Suprapubic skin (tissue), 4 donors: Measurements from ENCODE around the gene FBXO8. TPM values are rescaled to one million over a fixed set of nuclear protein-coding genes. Genes with fewer than 3 reads are reported as not detected.
"Not testable (repeated sequence)": the region's sequence is repeated elsewhere in the genome, so short reads cannot be mapped to it uniquely, and the experiment has no call there.

ENCODE experiments used
- DNase-seq, 2 donors: peaks; one replicate each; pipeline ENCODE4 v3.0.0-alpha.2; 2019; ENCODE audit warnings: low spot score in 2 of 2
- H3K27ac ChIP-seq: fragments of 200-600 bp; sonication (generic); one replicate; pipeline ENCODE4 v1.5.1; 2019
- H3K27me3 ChIP-seq: fragments of 200-600 bp; sonication (generic); one replicate; pipeline ENCODE4 v1.5.1; 2019
- H3K36me3 ChIP-seq: fragments of 200-600 bp; sonication (generic); one replicate; pipeline ENCODE4 v1.5.1; 2019
- H3K4me1 ChIP-seq: fragments of 200-600 bp; sonication (generic); one replicate; pipeline ENCODE4 v1.5.1; 2019
- H3K4me3 ChIP-seq: fragments of 200-600 bp; sonication (generic); one replicate; pipeline ENCODE4 v1.5.1; 2019; ENCODE audit warnings: mild to moderate bottlenecking
- H3K9me3 ChIP-seq: fragments of 200-600 bp; sonication (generic); one replicate; pipeline ENCODE4 v1.5.1; 2019
- EP300 ChIP-seq: sonication (generic); formaldehyde crosslinking; IDR thresholded peaks from one replicate; pipeline ENCODE4 v1.6.1; 2017; ENCODE audit warnings: antibody characterized with exemption
- POLR2A ChIP-seq, 2 donors: fragments of 450-650 bp; IDR thresholded peaks; one replicate each; pipeline ENCODE4 v1.6.1; 2017; ENCODE audit warnings: antibody characterized with exemption in 2 of 2, mild to moderate bottlenecking in 2 of 2, moderate library complexity in 2 of 2
- POLR2AphosphoS5 ChIP-seq, 3 donors: sonication (generic); formaldehyde crosslinking; IDR thresholded peaks; one replicate each; pipeline ENCODE4 v1.6.1; 2017; ENCODE audit warnings: antibody characterized with exemption in 3 of 3
- whole genome bisulfite sequencing: methylation state at CpG from one replicate; pipeline ENCODE4 v1.1.5; 2018; 5-methylcytosine and 5-hydroxymethylcytosine counted together
- total RNA-seq, 4 donors: library from RNA; depleted of rRNA; stranded (reverse); fragments of >200 nt; gene quantifications; one replicate each; pipeline ENCODE4 v1.1.0, GENCODE V29; 2016
- TF ChIP-seq, protein P1 (sequence below), 2 donors: fragments of 200-600 bp in 1 of 2; fragments of 450-650 bp in 1 of 2; sonication (generic) in 1 of 2; IDR thresholded peaks; one replicate each; pipeline ENCODE4 v1.5.1; 2016 to 2019; ENCODE audit warnings: antibody characterized with exemption in 2 of 2, mild to moderate bottlenecking in 1 of 2, moderate library complexity in 1 of 2

FBXO8 gene
- total RNA-seq, 4 donors from 2014 or later = 28.6 to 40.8 (median 38.6) TPM

DNA sequence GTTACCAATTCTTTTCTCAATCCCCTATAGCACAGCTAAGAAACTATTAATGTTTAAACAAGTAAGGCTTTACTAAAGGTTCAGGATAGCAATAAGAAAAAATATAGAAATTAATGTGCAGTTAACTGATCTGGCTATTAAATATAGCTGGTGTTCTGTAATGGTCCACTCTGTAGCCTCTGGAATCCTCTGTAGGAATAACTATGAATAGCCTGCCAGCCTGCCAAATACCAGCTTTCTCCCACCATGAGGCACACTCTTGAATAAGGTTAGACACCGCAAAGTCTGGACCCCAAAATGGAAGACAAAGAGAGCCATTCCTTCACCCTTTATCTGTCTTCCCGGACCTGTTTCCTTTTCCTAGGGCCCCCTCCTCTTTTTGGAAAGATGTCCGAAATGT, 30.8 kb upstream of the FBXO8 start:
- H3K36me3 ChIP-seq = peaks cover 42% of the 10 kb centered on the region
- no peak overlapping the region for H3K4me3 ChIP-seq
- H3K9me3 ChIP-seq = no peaks in the 10 kb centered on the region
- TF ChIP-seq, protein P1, sequence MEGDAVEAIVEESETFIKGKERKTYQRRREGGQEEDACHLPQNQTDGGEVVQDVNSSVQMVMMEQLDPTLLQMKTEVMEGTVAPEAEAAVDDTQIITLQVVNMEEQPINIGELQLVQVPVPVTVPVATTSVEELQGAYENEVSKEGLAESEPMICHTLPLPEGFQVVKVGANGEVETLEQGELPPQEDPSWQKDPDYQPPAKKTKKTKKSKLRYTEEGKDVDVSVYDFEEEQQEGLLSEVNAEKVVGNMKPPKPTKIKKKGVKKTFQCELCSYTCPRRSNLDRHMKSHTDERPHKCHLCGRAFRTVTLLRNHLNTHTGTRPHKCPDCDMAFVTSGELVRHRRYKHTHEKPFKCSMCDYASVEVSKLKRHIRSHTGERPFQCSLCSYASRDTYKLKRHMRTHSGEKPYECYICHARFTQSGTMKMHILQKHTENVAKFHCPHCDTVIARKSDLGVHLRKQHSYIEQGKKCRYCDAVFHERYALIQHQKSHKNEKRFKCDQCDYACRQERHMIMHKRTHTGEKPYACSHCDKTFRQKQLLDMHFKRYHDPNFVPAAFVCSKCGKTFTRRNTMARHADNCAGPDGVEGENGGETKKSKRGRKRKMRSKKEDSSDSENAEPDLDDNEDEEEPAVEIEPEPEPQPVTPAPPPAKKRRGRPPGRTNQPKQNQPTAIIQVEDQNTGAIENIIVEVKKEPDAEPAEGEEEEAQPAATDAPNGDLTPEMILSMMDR (IDR thresholded peaks at IDR 0.05) = no peak
- TF ChIP-seq POLR2AphosphoS5 (IDR thresholded peaks at IDR 0.05) (no peak), POLR2A (IDR thresholded peaks at IDR 0.05) (no peak), EP300 (no peak)
- no peak for DNase-seq
- 96% methylated on average over 3 of the region's 3 CpGs for WGBS
- H3K4me1 ChIP-seq = no peaks in the 10 kb centered on the region
- H3K27me3 ChIP-seq = no peaks in the 10 kb centered on the region
- H3K27ac ChIP-seq = no peak overlapping the region

DNA sequence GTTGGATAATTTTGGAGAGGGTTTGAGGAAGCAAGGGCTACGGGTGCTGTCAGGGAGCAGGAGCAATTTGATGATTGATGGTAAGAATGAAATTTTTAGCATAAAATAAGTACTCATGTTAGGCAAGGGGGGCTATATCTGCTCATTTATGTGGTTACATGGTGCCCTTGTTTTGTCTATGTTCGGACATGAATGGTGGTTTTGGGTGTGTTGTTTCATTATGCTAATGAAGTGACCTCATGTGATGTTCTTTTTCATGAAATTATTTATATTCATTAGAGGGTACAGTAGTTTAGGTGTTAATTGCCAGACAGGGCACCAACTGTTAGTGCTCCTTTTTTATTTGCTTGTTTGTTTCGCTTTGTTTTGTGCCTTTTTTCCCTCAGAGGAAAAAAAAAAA, 29.5 kb upstream of the FBXO8 start:
- Histone ChIP-seq H3K4me3 (no peak overlapping the region), H3K4me1 (no peaks in the 10 kb centered on the region), H3K27ac (no peak overlapping the region), H3K36me3 (peaks cover 49% of the 10 kb centered on the region), H3K9me3 (no peaks in the 10 kb centered on the region), H3K27me3 (no peaks in the 10 kb centered on the region)
- 94% methylated on average over 3 of the region's 3 CpGs for WGBS
- DNase-seq = no peak
- TF ChIP-seq POLR2A (IDR thresholded peaks at IDR 0.05) = no peak
- TF ChIP-seq EP300 = no peak
- TF ChIP-seq POLR2AphosphoS5 (IDR thresholded peaks at IDR 0.05) = no peak
- TF ChIP-seq, protein P1 (IDR thresholded peaks at IDR 0.05) = no peak

DNA sequence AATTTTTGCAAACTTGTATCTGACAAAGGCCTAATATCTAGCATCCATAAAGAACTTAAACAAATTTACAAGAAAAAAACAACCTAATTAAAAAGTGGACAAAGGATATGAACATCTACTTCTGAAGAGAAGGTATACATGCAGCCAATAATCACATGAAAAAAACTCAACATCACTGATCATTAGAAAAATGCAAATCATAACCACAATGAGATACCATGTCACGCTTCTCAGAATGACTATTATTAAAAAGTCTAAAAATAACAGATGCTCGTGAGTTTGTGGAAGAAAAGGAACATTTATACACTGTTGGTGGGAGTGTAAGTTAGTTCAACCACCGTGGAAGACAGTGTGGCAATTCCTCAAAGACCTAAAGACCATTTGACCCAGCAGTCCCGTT, 24.2 kb upstream of the FBXO8 start:
- no peak for TF ChIP-seq POLR2AphosphoS5 (IDR thresholded peaks at IDR 0.05)
- TF ChIP-seq, protein P1 (IDR thresholded peaks at IDR 0.05) = no peak
- TF ChIP-seq EP300 = no peak
- TF ChIP-seq POLR2A (IDR thresholded peaks at IDR 0.05) = no peak
- WGBS = 88% methylated on average over 4 of the region's 4 CpGs
- Histone ChIP-seq H3K4me1 (no peaks in the 10 kb centered on the region), H3K9me3 (no peaks in the 10 kb centered on the region), H3K27ac (no peak overlapping the region), H3K4me3 (no peak overlapping the region), H3K27me3 (no peaks in the 10 kb centered on the region), H3K36me3 (peaks cover 63% of the 10 kb centered on the region)
- no peak for DNase-seq

DNA sequence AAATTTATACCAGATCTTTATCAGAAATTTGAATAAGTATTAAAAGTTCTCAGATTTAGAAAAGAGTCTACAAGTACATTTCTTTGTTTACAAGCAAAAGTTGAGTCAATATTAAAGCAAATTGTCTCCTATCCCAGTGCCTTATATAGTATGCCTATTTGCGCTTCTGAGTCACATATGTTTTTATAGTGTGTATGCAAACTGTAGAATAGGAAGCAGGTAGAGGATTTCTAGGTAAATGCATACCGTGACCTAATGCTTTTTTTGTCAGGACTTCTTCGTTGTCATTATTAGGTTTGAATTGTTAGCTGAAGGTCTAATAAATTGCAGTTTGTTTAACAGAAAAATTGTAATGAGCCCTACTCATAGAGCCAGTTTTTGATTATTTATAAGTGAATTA, 22.5 kb upstream of the FBXO8 start:
- H3K36me3 ChIP-seq = peaks cover 65% of the 10 kb centered on the region

DNA sequence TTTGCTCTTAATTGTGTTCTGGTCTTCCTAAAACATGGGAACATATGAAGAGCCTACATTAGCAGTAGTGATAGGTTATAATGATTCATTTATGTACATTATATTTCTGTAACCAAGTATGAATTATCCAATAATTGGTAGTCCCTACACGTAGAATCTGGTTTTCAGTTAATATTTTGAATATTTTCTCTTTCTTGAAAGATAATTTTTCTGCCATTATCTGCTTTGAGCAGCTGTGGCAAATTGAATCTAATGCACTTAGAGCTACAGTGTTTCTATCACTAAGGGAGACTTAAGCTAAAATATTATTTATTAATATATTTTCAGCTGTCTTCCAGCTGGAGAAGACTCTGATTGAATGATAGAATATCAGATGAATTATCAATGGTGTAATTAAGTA, 21.2 kb upstream of the FBXO8 start:
- 96% methylated on average over 1 of the region's 1 CpG for WGBS
- Histone ChIP-seq H3K36me3 (peaks cover 69% of the 10 kb centered on the region), H3K4me1 (no peaks in the 10 kb centered on the region)

More for the DNA sequence above, 22.5 kb upstream of the FBXO8 start:
- H3K27me3 ChIP-seq = no peaks in the 10 kb centered on the region
- no peak overlapping the region for H3K27ac ChIP-seq
- H3K9me3 ChIP-seq = no peaks in the 10 kb centered on the region
- no peak overlapping the region for H3K4me3 ChIP-seq
- DNase-seq = no peak
- TF ChIP-seq POLR2A (IDR thresholded peaks at IDR 0.05) = no peak
- no peak for TF ChIP-seq POLR2AphosphoS5 (IDR thresholded peaks at IDR 0.05)
- no peak for TF ChIP-seq EP300
- TF ChIP-seq, protein P1 (IDR thresholded peaks at IDR 0.05) = no peak
- no peaks in the 10 kb centered on the region for H3K4me1 ChIP-seq
- 97% methylated on average over 3 of the region's 3 CpGs for WGBS

DNA sequence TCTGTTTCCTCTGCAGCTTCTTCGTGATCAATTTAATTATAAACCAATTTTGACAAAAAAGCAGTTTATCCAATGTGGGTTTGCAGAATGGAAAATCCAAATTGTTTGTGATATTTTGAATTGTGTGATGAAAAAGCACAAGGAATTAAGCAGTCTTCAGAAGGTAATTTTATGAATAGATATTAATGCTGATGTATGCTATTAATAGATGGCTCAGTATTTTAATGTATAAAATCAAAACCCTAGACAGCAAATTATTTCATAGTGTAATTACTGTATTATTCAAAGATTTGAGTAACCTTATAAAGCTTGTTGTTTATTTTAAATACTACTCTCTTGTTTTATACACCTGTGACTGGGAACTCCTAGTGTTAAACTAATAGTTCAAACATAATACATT, 20.2 kb upstream of the FBXO8 start:
- TF ChIP-seq POLR2A (IDR thresholded peaks at IDR 0.05) (no peak), EP300 (no peak), POLR2AphosphoS5 (IDR thresholded peaks at IDR 0.05) (no peak)
- TF ChIP-seq, protein P1 (IDR thresholded peaks at IDR 0.05) = no peak
- Histone ChIP-seq H3K36me3 (peaks cover 65% of the 10 kb centered on the region), H3K9me3 (no peaks in the 10 kb centered on the region), H3K4me3 (no peak overlapping the region), H3K4me1 (no peaks in the 10 kb centered on the region), H3K27ac (no peak overlapping the region), H3K27me3 (no peaks in the 10 kb centered on the region)
- WGBS = 100% methylated on average over 1 of the region's 1 CpG
- DNase-seq = no peak

More for the DNA sequence above, 21.2 kb upstream of the FBXO8 start:
- Histone ChIP-seq H3K27me3 (no peaks in the 10 kb centered on the region), H3K4me3 (no peak overlapping the region), H3K27ac (no peak overlapping the region), H3K9me3 (no peaks in the 10 kb centered on the region)
- DNase-seq = no peak
- no peak for TF ChIP-seq EP300

DNA sequence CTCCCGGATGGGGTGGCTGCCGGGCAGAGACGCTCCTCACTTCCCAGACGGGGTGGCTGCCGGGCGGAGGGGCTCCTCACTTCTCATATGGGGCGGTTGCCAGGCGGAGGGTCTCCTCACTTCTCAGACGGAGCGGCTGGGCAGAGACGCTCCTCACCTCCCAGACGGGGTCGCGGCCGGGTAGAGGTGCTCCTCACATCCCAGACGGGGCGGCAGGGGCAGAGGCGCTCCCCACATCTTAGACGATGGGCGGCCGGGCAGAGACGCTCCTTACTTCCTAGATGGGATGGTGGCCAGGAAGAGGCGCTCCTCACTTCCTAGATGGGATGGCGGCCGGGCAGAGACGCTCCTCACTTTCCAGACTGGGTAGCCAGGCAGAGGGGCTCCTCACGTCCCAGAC, 11.7 kb upstream of the FBXO8 start:
- not testable (repeated sequence) for H3K9me3 ChIP-seq, DNase-seq, H3K27me3 ChIP-seq, H3K4me3 ChIP-seq, H3K4me1 ChIP-seq, H3K27ac ChIP-seq
- no CpG with 5 or more reads among the region's 27 CpGs for WGBS
- peaks cover 12% of the 10 kb centered on the region for H3K36me3 ChIP-seq

DNA sequence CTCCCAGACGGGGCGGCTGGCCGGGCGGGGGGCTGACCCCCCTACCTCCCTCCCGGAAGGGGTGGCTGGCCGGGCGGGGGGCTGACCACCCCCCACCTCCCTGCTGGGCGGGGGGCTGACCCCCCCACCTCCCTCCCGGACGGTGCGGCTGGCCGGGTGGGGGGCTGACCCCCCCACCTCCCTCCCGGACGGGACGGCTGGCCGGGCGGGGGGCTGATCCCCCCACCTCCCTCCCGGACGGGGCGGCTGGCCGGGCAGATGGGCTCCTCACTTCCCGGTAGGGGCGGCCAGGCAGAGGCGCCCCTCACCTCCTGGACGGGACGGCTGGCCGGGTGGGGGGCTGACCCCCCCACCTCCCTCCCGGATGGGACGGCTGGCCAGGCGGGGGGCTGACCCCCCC, 11.2 kb upstream of the FBXO8 start:
- WGBS = no CpG with 5 or more reads among the region's 30 CpGs
- not testable (repeated sequence) for H3K27me3 ChIP-seq

More for the DNA sequence above, 11.2 kb upstream of the FBXO8 start:
- not testable (repeated sequence) for H3K36me3 ChIP-seq, H3K27ac ChIP-seq, H3K9me3 ChIP-seq, H3K4me3 ChIP-seq, H3K4me1 ChIP-seq, DNase-seq
